Measurements from ENCODE around the gene INPP5B.

The INPP5B gene

GRCh38 chr1:37811027-37811655 is 135.7 kb downstream of the INPP5B start:
- no peaks in the 10 kb centered on the region for H3K9me3 Mint-ChIP-seq
- CTCF ChIA-PET = interaction anchor here (1.6 to 2.4 kb wide), 3 partner anchors 10 to 48 kb away, joined by 5 to 14 read pairs (median 5); partner anchors contain the start of gene MTF1
- no peaks in the 10 kb centered on the region for H3K27me3 Mint-ChIP-seq
- H3K4me3 Mint-ChIP-seq = no peak overlapping the region
- DNase-seq = peak; percentile 74
- peaks cover 20% of the 10 kb centered on the region for H3K36me3 Mint-ChIP-seq
- no peak overlapping the region for H3K27ac Mint-ChIP-seq
- peaks cover 27% of the 10 kb centered on the region for H3K4me1 Mint-ChIP-seq

Measured in activated naive CD4-positive, alpha-beta T cell treated with anti-CD3 and anti-CD28 coated beads, Interleukin-2, amount 10 ng/mL, durations not matched to agents 7 days and 5 days (primary cell).